ENCODE results near the gene CPE. TPM values are rescaled to one million over a fixed set of nuclear protein-coding genes. Genes with fewer than 3 reads are reported as not detected.

Gene CPE
- total RNA-seq, 1 donor, result 79.4 TPM

- TF ChIP-seq CTCF (IDR thresholded peaks at IDR 0.05; ENCODE audit: insufficient read depth, low read length), result no peak
- peak overlapping the region; percentile 71 for H3K4me3 ChIP-seq (ENCODE audit: low read depth, low read length)
- no peak for DNase-seq (ENCODE audit: low read depth)
Measured at GRCh38 chr4:165378398-165378744, 437 bp upstream of the CPE start.

- no peak for TF ChIP-seq CTCF (IDR thresholded peaks at IDR 0.05; ENCODE audit: insufficient read depth, low read length)
- peak overlapping the region; percentile 71 for H3K4me3 ChIP-seq (ENCODE audit: low read depth, low read length)
- peak; percentile 50 for DNase-seq (ENCODE audit: low read depth)
Measured at GRCh38 chr4:165379678-165380064, 863 bp downstream of the CPE start.

- no peak for TF ChIP-seq CTCF (IDR thresholded peaks at IDR 0.05; ENCODE audit: insufficient read depth, low read length)
- no peak overlapping the region for H3K4me3 ChIP-seq (ENCODE audit: low read depth, low read length)
- no peak for DNase-seq (ENCODE audit: low read depth)
Measured at GRCh38 chr4:165380805-165381204, 2.0 kb downstream of the CPE start.

GRCh38 chr4:165381821-165382373, 3.1 kb downstream of the CPE start:
- no peak overlapping the region for H3K4me3 ChIP-seq (ENCODE audit: low read depth, low read length)
- DNase-seq (ENCODE audit: low read depth), result no peak
- no peak for TF ChIP-seq CTCF (IDR thresholded peaks at IDR 0.05; ENCODE audit: insufficient read depth, low read length)

- DNase-seq (ENCODE audit: low read depth), result no peak
- no peak for TF ChIP-seq CTCF (IDR thresholded peaks at IDR 0.05; ENCODE audit: insufficient read depth, low read length)
- H3K4me3 ChIP-seq (ENCODE audit: low read depth, low read length), result no peak overlapping the region
Measured at GRCh38 chr4:165382640-165383039, 3.8 kb downstream of the CPE start.

- DNase-seq (ENCODE audit: low read depth), result peak; percentile 68
- no peak for TF ChIP-seq CTCF (IDR thresholded peaks at IDR 0.05; ENCODE audit: insufficient read depth, low read length)
- H3K4me3 ChIP-seq (ENCODE audit: low read depth, low read length), result no peak overlapping the region
Measured at GRCh38 chr4:165383591-165384073, 4.8 kb downstream of the CPE start.

GRCh38 chr4:165384186-165384585, 5.4 kb downstream of the CPE start:
- H3K4me3 ChIP-seq (ENCODE audit: low read depth, low read length), result no peak overlapping the region
- no peak for DNase-seq (ENCODE audit: low read depth)
- TF ChIP-seq CTCF (IDR thresholded peaks at IDR 0.05; ENCODE audit: insufficient read depth, low read length), result no peak

Measured in fibroblast of the aortic adventitia (primary cell).